Osteoblast (primary cell): Measurements from ENCODE around the gene MAP4K3. TPM values are rescaled to one million over a fixed set of nuclear protein-coding genes. Genes with fewer than 3 reads are reported as not detected.
A peak's percentile ranks its signal among the peaks of the same experiment; 100 is the strongest.

Experiments
- DNase-seq: peaks from one replicate; pipeline ENCODE4 v3.0.0; 2011; ENCODE audit warnings: low spot score, mixed read lengths; ENCODE audit not compliant: insufficient read length; ENCODE audit errors: missing footprints
- H2AFZ ChIP-seq: 2 replicates; pipeline ENCODE4 v1.6.0; 2011; ENCODE audit warnings: mild to moderate bottlenecking, low read length
- H3K27ac ChIP-seq: 2 replicates; pipeline ENCODE4 v1.5.1; 2011; ENCODE audit warnings: mild to moderate bottlenecking, low read depth, low read length, moderate library complexity
- H3K27me3 ChIP-seq: 2 replicates; pipeline ENCODE4 v1.6.0; 2012; ENCODE audit warnings: mild to moderate bottlenecking, control low read depth, inconsistent platforms, low read length, moderate library complexity; ENCODE audit not compliant: insufficient read depth
- H3K36me3 ChIP-seq: 2 replicates; pipeline ENCODE4 v1.5.1; 2011; ENCODE audit warnings: mild to moderate bottlenecking, low read length, control low read depth, moderate library complexity; ENCODE audit not compliant: insufficient read depth
- H3K4me1 ChIP-seq: 2 replicates; pipeline ENCODE4 v1.5.1; 2011; ENCODE audit warnings: mild to moderate bottlenecking, low read length, control low read depth, moderate library complexity; ENCODE audit not compliant: insufficient read depth
- H3K4me2 ChIP-seq: 2 replicates; pipeline ENCODE4 v1.6.0; 2011; ENCODE audit warnings: mild to moderate bottlenecking, low read length; ENCODE audit not compliant: insufficient read depth
- H3K4me3 ChIP-seq: fragments of 200-600 bp; sonication (generic); 3 replicates; pipeline ENCODE4 v1.5.1; 2012; ENCODE audit warnings: mild to moderate bottlenecking, low read length, inconsistent platforms; ENCODE audit not compliant: insufficient read depth
- H3K79me2 ChIP-seq: 2 replicates; pipeline ENCODE4 v1.6.0; 2012; ENCODE audit warnings: mild to moderate bottlenecking, low read length, control low read depth, inconsistent platforms; ENCODE audit not compliant: insufficient read depth
- H3K9me3 ChIP-seq: 2 replicates; pipeline ENCODE4 v1.5.1; 2011; ENCODE audit warnings: low read depth, low read length, control low read depth
- H4K20me1 ChIP-seq: 2 replicates; pipeline ENCODE4 v1.6.0; 2012; ENCODE audit warnings: mild to moderate bottlenecking, low read length, control low read depth; ENCODE audit not compliant: insufficient read depth
- total RNA-seq: library from RNA; depleted of rRNA; stranded (reverse); fragments of >200 nt; gene quantifications from 2 replicates; pipeline ENCODE4 v1.2.3, GENCODE V29; 2012
- TF ChIP-seq, protein P1 (sequence below): IDR thresholded peaks from 2 replicates; pipeline ENCODE4 v1.5.1; 2011; ENCODE audit warnings: mild to moderate bottlenecking, low read depth, low read length, moderate library complexity; ENCODE audit errors: extremely low read depth

Gene MAP4K3
- total RNA-seq, 1 donor = 51.8 TPM

DNA sequence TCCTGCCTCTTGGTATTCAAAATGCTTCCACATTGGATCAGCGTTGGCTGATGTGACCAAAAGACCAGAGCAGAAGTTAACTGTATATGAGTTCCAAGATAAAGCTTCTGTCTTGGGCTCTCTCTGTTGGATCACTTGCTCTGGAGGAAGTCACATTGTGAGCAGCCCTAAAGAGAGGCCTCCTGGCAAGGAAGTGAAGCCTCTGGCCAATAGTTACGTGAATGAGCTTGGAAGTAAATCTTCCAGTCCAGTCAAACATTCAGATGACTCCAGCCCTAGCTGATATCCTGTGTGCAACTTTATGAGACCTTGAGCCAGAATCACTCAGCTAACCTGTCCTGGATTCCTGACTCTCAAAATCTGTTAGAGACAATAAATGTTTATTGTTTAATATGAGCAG is 125.6 kb downstream of the MAP4K3 start:
- H4K20me1 ChIP-seq = no peaks in the 10 kb centered on the region
- H2AFZ ChIP-seq = no peak overlapping the region
- H3K79me2 ChIP-seq = no peaks in the 10 kb centered on the region
- no peak overlapping the region for H3K4me2 ChIP-seq
- TF ChIP-seq, protein P1, sequence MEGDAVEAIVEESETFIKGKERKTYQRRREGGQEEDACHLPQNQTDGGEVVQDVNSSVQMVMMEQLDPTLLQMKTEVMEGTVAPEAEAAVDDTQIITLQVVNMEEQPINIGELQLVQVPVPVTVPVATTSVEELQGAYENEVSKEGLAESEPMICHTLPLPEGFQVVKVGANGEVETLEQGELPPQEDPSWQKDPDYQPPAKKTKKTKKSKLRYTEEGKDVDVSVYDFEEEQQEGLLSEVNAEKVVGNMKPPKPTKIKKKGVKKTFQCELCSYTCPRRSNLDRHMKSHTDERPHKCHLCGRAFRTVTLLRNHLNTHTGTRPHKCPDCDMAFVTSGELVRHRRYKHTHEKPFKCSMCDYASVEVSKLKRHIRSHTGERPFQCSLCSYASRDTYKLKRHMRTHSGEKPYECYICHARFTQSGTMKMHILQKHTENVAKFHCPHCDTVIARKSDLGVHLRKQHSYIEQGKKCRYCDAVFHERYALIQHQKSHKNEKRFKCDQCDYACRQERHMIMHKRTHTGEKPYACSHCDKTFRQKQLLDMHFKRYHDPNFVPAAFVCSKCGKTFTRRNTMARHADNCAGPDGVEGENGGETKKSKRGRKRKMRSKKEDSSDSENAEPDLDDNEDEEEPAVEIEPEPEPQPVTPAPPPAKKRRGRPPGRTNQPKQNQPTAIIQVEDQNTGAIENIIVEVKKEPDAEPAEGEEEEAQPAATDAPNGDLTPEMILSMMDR = no peak
- peaks cover 13% of the 10 kb centered on the region for H3K4me1 ChIP-seq
- no peak for DNase-seq
- no peak overlapping the region for H3K4me3 ChIP-seq
- no peak overlapping the region for H3K27ac ChIP-seq
- H3K36me3 ChIP-seq = peaks cover 29% of the 10 kb centered on the region
- H3K27me3 ChIP-seq = no peaks in the 10 kb centered on the region
- H3K9me3 ChIP-seq = no peaks in the 10 kb centered on the region

DNA sequence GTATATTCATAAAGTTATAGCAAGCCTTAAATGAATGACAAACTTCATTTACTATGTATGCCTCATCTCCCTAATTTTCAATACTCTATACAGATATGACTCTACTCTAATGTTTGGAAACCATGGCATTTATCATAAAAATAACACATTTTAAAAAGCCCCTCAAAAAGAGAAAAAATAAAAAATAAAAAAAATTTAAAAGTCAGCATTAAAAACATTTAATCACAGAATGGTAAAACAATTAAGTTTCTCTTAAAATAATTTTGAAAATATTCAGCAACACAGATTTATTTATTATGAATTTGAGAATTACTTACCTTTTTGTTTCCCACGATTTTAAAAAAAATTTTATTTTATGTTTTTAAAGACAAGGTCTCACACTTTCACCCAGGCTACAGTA is 128.3 kb downstream of the MAP4K3 start:
- TF ChIP-seq, protein P1 = no peak

DNA sequence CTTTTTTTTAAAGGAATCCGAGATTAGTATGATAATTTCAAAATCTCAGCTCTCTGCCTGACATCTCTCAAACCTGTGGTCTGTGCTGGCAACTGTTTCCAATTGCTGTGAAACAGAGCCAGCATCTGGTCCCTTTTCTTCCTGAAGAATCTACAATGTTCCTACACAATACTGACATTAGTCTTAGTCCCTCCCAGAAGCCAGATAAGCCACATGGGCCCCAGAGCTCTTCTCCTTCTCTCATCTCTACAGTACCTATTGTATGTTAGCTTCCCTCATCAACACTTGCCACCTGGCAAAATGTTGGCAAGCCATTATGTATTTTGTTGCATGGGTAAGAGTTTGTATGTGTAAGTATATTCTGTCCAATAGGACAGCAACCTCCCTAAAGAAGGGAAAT is 130.5 kb downstream of the MAP4K3 start:
- no peak for DNase-seq
- H3K9me3 ChIP-seq = no peaks in the 10 kb centered on the region
- H2AFZ ChIP-seq = no peak overlapping the region
- H3K27me3 ChIP-seq = no peaks in the 10 kb centered on the region
- no peak overlapping the region for H3K4me3 ChIP-seq
- H3K4me1 ChIP-seq = peaks cover 20% of the 10 kb centered on the region
- H4K20me1 ChIP-seq = no peaks in the 10 kb centered on the region
- TF ChIP-seq, protein P1 = no peak
- H3K79me2 ChIP-seq = no peaks in the 10 kb centered on the region
- H3K27ac ChIP-seq = no peak overlapping the region
- H3K4me2 ChIP-seq = no peak overlapping the region
- H3K36me3 ChIP-seq = peaks cover 20% of the 10 kb centered on the region

More for the DNA sequence above, 128.3 kb downstream of the MAP4K3 start:
- H4K20me1 ChIP-seq = no peaks in the 10 kb centered on the region
- no peak overlapping the region for H3K4me3 ChIP-seq
- H3K79me2 ChIP-seq = no peaks in the 10 kb centered on the region
- H3K27me3 ChIP-seq = no peaks in the 10 kb centered on the region
- H3K4me2 ChIP-seq = no peak overlapping the region
- peaks cover 27% of the 10 kb centered on the region for H3K36me3 ChIP-seq
- no peak for DNase-seq
- no peak overlapping the region for H3K27ac ChIP-seq
- H3K4me1 ChIP-seq = peaks cover 25% of the 10 kb centered on the region
- no peak overlapping the region for H2AFZ ChIP-seq
- no peaks in the 10 kb centered on the region for H3K9me3 ChIP-seq

DNA sequence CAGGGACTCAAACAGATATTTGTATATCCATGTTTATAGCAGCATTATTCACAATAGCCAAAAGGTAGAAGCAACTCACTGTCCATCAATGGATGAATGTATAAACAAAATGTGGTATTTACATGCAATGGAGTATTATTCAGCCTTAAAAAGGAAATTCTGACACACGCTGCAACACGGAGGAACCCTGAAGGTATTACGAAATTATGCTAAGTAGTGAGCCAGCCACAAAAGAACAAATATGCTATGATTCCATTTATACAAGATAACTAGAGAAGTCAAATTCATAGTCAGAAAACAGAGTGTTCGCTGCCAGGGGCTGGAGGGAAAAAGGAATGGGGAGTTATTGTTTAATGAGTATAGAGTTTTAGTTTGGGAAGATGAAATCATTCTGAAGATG is 132.4 kb downstream of the MAP4K3 start:
- no peaks in the 10 kb centered on the region for H3K79me2 ChIP-seq
- H2AFZ ChIP-seq = no peak overlapping the region
- TF ChIP-seq, protein P1 = no peak
- peaks cover 20% of the 10 kb centered on the region for H3K4me1 ChIP-seq
- H3K27me3 ChIP-seq = no peaks in the 10 kb centered on the region
- H3K9me3 ChIP-seq = no peaks in the 10 kb centered on the region
- no peak overlapping the region for H3K4me3 ChIP-seq
- no peak for DNase-seq
- H4K20me1 ChIP-seq = no peaks in the 10 kb centered on the region
- peak overlapping the region; percentile 39 for H3K4me2 ChIP-seq
- peak overlapping the region; percentile 61 for H3K27ac ChIP-seq
- peaks cover 9% of the 10 kb centered on the region for H3K36me3 ChIP-seq
